Stomach (tissue), 4 donors: ENCODE measurements around the gene ADRM1.

Experiments
- CTCF ChIP-seq, 7 experiments: fragments of 450-650 bp in 4 of 7; fragments of 200-600 bp in 3 of 7; sonication (generic) in 3 of 7; IDR thresholded peaks; one replicate each; pipeline ENCODE4 v1.5.1; 2016 to 2019; ENCODE audit warnings: antibody characterized with exemption in 7 of 7, control low read depth in 2 of 7, mild to moderate bottlenecking in 1 of 7
- POLR2A ChIP-seq, 4 donors: fragments of 450-650 bp; IDR thresholded peaks; one replicate each; pipeline ENCODE4 v1.6.1; 2016; ENCODE audit warnings: antibody characterized with exemption in 4 of 4, control low read depth in 2 of 4, mild to moderate bottlenecking in 1 of 4, moderate library complexity in 1 of 4
- POLR2AphosphoS5 ChIP-seq, 3 donors: sonication (generic); formaldehyde crosslinking; IDR thresholded peaks; one replicate each; pipeline ENCODE4 v1.6.1; 2016; ENCODE audit warnings: antibody characterized with exemption in 3 of 3

GRCh38 chr20:62265365-62265764 lies 37.4 kb upstream of the ADRM1 start:
- no peak for TF ChIP-seq POLR2AphosphoS5 (IDR thresholded peaks at IDR 0.05)
- no peak for TF ChIP-seq CTCF (IDR thresholded peaks at IDR 0.05)
- TF ChIP-seq POLR2A (IDR thresholded peaks at IDR 0.05): no peak
